Coronary artery (tissue), 2 donors: ENCODE measurements around the gene ABCD4.
A peak's percentile ranks its signal among the peaks of the same experiment; 100 is the strongest.

ENCODE experiments used
- DNase-seq: peaks from one replicate; pipeline ENCODE4 v3.0.0-alpha.2; 2017; ENCODE audit warnings: low spot score
- H3K27ac ChIP-seq, 2 donors: fragments of 200-600 bp; sonication (generic); one replicate each; pipeline ENCODE4 v1.5.1; 2016 to 2019
- H3K4me3 ChIP-seq: fragments of 200-600 bp; sonication (generic); 2 replicates; pipeline ENCODE4 v1.5.1; 2016; ENCODE audit warnings: mild to moderate bottlenecking, moderate library complexity
- CTCF ChIP-seq: fragments of 200-600 bp; sonication (generic); IDR thresholded peaks from one replicate; pipeline ENCODE4 v1.5.1; 2019; ENCODE audit warnings: antibody characterized with exemption

ABCD4 gene

DNA sequence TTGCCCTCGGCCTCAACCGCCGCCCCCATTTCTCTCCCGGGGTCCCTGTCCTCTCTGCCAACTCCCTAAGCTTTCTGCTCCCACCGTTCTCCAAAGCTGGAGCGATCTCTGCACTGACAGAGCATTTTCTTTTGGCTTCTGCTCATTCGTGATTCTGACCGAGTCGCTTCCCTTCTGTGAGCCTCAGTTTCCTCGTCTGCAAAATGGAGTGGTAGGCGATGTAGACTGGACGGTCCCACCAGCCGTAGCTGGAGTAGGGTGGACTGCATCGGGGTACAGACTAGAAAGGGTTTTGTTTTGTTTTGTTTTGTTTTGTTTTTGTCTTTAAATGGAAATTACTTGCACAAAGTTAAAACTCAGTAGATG is 61.1 kb downstream of the ABCD4 start:
- no peak for TF ChIP-seq CTCF
- Histone ChIP-seq H3K4me3 (peak overlapping the region; percentile 61), H3K27ac (no peak overlapping the region)
- DNase-seq: no peak

DNA sequence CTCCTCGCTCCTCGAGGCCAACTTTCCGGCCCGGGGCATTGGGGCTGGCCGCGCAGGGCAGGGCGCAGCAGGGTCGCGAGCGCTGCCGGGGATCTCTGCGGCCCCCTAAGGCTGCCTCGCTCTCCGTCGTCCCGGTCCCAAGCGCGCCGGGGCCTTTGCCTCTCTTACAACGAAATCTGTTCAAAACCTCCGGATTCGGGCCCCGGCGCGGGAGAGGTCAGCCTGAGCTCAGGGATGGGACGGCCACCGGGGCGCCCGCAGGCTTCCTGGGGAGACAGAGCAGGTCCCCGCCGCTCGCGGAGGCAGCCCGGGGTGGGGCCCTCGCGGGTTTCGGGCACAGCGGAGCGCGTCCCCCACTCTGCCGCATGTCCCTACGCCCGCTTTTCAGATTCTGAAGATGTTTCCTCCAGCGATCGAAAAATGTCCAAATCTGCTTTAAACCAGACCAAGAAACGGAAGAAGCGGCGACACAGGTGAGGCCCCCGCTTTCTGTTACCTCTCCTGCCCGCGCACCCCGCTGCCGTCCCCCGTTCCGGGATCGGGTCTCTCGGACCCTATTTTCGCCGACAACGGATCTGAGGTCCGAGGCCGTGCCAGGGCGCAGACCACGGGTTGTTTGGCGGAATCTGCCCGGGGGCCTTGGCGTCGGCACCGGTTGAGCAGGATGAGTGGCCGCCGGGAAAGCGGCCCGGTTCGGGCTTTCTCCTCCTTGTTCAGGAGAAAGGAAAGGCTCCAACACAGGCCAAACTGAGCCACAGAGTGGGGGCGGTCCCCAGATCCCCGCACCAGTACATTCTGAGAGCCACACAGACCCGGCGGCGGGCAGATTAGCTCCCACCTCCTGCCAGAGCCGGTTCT is 61.7 kb downstream of the ABCD4 start:
- H3K4me3 ChIP-seq: peak overlapping the region; percentile 61
- H3K27ac ChIP-seq: no peak overlapping the region
- DNase-seq: no peak
- no peak for TF ChIP-seq CTCF

- no peak for DNase-seq
- TF ChIP-seq CTCF: no peak
- H3K4me3 ChIP-seq: peak overlapping the region; percentile 61
- no peak overlapping the region for H3K27ac ChIP-seq
Observed at GRCh38 chr14:74239848-74240793, 62.6 kb downstream of the ABCD4 start.

DNA sequence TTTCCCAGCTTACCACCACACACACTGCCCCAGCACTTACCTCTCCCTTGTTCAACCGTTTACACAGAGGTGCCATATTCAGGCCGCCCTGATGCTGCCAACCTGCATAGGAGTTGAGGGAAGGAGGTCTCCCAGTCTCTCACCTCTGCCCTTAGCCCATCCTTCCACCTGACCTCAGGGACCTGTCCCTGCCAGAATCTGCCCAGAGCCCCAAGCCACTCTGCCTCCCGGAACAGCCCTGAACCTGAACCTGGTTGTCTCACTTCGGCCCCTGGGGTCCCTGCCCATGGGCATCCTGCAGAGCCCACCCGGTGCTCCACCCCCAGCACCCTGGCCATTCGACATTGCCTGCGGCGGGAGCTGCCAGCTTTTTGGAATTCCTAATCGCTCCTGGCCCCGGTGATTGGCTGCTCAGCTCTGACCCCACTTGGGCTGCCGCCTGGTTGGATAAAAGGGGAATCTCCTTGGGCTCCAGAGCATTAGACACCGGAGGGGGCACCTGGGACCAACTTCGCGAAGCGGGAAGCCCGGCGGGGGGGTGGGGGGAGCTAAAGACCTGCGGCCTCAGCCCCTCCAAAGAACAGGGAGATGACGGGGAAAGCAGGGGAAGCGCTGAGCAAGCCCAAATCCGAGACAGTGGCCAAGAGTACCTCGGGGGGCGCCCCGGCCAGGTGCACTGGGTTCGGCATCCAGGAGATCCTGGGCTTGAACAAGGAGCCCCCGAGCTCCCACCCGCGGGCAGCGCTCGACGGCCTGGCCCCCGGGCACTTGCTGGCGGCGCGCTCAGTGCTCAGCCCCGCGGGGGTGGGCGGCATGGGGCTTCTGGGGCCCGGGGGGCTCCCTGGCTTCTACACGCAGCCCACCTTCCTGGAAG is 63.5 kb downstream of the ABCD4 start, which contains the start of gene VSX2:
Gene VSX2, plus strand, starts transcription at position 476 of the 874 bp plus-strand sequence. Its CDS starts 113 bp downstream, at position 589.
- Histone ChIP-seq H3K4me3 (peak within 1 kb of the TSS; percentile 61), H3K27ac (no peak within 1 kb of the TSS)
- no peak for DNase-seq
- TF ChIP-seq CTCF: no peak

GRCh38 chr14:74237441-74237840 is 65.3 kb downstream of the ABCD4 start:
- Histone ChIP-seq H3K4me3 (no peak overlapping the region), H3K27ac (no peak overlapping the region)
- no peak for DNase-seq
- no peak for TF ChIP-seq CTCF
